Ramos (cell line): ENCODE data around the gene FTHL17.

ENCODE experiments used
- in situ Hi-C: fragments of 300-500 bp; cut with MboI; formaldehyde crosslinking; loops from one replicate; pipeline ENCODE4 v1.14.3; 2022; ENCODE audit warnings: low sequenced_read_pairs; ENCODE audit not compliant: unreplicated experiment

The FTHL17 gene

DNA sequence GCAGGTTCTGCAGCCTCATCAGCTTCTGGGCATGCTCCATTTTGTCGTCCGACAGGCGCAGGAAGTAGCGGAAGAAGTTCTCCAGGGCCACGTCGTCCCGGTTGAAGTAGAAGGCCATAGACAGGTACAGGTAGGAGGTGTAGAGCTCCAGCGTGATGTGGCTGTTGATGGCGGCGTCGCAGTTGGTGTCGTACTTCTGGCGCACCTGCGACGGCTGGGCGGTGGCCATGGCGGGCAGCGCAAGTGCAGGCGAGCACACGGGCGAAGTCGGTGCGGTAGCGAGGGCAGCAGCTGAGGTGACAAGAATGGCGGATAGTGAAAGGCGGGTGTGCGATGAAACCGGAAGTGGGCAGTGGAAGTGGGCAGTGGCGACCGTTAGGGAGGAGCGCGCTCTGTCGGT lies at the start of gene FTHL17:
FTHL17 (minus strand) TSS at position 317 of the 400 bp plus-strand sequence; CDS start at position 229, 88 bp downstream.
- in situ Hi-C loops = no loop called here

DNA sequence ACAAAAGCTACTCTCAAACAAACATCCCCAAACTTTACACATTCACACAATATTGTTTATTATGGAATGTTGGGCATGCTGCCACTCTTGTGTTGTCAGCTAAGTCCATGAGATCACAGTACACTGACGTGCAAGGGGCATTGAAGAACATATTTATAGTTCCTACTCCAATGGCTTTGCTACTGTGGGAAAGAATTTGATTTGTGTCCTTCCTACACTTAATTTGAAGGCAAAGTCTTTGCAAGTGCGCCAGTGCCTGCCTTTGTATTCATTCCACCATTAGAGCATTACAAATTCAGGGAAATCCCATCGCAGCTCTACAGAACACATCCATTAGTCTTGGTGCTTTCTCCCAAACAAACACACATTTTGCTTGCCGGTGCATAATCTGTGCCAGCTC lies 45.4 kb upstream of the FTHL17 start:
- in situ Hi-C loops = no loop called here

DNA sequence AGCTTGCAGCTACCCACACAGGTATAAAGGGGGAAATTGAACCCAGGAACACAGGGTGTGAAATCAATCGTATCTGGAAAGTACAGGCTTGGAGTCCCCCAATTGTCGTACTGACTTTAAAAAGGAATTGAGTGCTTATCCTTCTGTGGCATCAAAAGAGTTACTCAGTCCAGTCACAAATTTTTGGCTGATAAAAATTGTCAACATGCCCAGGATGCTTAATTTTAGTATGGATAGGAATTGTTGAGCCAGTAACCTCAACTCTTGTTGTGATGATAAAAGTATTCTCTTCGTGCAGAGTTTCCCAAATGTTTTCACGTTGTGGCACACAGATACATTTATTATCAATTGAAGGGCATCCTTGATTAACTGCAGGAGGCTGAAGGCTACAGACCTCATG lies 43.6 kb upstream of the FTHL17 start:
- in situ Hi-C loops = no loop called here

DNA sequence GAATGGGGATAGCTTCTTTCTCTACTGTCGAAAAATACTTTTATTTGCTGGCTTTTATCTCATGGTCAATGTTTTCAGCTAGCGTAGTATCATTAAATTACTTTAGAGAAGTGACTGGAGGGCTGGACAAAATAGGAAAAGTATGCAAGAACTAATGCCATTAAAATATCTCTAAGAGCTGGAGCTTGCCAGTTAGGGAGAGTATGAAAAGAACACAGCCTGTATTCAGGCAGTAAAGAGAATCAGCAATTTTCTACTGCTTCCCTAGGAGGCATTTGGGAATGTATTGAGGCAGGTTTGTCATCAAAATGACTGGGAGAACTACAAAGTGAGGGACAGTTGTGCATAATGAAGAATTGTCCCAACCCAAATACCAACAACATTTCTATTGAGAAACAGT lies 43.0 kb upstream of the FTHL17 start:
- in situ Hi-C loops = no loop called here

DNA sequence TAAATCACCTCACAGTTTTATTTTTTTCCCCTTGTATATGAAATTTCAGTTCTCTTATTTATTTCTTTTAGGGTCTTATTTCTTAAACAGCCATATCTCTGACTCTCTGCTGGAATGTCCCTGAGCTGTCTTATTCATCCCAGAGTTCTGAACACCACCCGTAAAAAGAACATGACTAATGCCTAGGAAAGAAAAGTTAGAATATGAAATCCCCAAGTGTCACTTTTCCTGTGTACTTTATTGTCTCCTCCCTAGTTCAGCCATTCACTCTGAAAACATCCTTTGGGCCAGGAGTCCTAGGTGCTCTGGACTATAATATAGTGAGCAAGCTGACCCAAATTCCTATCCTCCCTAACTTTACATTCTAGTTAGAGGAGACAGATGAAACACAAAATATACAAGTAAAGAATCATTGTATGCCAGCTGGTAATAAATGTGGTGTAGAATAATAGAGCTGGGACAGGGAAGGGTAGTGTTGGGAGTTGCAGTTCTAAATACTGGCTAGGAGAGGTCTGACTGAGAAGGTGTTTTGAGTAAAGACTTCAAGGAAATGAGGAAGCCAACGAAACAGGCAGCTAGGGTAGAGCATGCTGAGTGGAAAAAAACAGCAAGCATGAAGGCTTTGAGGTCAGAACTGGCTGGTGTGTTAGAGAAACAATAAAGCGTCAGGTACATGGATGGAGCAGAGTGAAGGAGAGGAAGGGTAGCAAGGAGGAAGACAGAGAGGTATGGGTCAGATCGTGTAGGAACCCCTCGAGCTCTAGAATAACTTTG lies 40.6 kb upstream of the FTHL17 start:
- in situ Hi-C loops = no loop called here

DNA sequence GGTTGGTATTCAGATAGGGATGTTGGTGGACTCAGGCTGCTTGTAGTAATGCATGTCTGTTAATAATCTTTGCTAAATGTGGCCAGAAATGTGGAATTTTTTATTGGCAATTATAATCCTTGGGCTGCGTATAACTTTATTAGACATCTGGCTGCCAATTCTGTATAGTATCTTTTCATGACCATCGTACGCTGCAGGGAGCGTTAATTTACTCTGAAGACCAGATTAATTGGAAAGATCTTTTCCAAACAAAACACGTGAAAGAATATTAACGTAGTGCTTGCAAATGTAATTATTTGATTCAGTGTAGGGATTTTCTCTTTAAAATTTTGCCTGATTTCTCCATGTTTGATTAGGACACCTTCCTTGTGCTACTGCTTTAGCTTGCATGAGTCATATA lies 38.8 kb upstream of the FTHL17 start:
- in situ Hi-C loops = no loop called here

DNA sequence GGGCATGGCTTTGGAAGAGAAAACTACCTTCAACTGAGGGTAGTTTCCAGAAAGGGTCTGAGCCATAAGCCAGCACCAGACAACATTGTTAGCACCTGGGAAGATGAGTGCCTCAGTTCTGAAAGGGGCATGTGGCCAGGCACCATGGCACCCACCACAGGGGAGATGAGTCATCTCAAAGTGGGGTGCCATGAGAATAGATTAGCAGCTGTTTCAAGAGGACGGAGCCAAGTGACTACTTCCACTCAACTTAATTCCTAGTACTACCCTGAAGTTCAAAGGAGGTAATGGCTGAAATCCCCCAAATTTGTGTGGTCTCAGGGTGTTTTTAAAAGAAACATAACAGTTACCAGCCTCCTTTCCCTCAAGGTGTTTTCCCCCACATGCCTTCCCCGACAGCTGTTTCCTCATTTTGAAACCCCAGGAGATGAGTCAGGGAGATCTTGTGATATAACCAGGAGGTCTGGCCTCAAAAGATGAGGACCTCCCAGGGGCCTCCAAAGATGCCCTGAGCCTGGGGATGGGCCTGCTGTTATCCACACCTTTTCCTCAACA lies 27.8 kb upstream of the FTHL17 start:
- in situ Hi-C loops = no loop called here

DNA sequence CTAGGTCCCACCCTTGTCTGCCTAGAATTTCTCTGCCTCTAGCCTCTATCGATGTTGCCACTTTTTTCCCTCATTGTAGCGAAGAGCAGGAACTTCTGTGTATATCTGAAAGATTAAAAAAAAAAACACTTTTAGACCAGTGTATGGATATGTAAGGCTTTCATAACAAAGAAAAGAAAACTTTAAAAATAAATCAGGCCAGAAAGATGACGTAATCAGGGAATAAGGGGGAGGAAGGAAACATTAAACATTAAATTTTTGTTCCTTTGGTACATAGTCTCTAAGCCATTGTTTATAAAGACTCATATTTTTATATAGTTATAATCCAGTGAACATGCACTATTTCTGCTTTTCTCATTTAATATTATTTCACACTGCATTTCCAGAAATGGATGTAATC lies 26.2 kb upstream of the FTHL17 start:
- in situ Hi-C loops = no loop called here

DNA sequence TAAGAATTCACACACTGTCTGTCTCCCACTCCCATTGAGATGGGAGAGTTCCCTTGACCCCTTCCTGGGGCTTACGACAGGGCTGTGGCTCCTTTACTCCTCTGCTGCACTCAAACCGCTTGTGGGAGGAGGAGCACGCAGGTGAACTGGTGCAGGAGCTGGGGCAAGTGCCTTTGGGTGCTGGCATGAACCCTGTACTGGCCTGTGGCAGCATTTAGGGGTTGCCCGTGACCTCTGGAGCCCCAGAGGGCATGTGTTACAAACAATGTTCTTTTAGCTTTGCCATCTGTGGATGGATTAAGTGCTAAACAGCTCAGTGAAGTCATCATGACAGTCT lies 21.8 kb upstream of the FTHL17 start:
- in situ Hi-C loops = no loop called here

DNA sequence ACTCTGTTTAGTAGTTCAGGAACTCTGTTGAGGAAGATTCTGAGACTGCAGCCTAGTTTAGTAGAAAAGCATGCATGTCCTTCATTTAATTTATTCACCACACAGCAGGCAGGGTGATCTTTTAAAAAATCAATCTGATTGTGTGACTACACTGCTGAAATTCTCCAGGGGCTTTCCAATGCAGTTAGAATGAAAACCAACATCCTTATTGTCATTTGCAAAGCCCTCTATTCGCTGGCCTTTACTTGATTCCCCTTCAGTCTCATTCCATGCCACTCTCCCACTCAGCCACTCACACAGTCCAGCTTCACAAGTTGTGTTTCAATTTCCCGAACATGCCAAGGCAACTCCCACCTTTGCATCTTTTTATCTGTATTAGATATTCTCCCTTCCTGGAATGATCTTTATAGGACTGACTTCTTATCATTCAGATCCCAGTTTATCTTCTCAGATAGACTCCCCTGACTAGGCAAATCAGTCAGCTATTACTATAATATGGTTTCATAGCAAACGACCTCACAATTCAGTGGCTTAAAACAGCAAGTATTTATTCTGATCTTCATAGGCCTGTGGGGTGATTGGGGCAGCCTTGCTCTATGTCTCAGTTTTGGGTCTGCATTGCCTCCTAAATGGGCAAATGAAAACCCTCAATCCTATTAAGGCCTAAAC lies 21.3 kb upstream of the FTHL17 start:
- in situ Hi-C loops = no loop called here

DNA sequence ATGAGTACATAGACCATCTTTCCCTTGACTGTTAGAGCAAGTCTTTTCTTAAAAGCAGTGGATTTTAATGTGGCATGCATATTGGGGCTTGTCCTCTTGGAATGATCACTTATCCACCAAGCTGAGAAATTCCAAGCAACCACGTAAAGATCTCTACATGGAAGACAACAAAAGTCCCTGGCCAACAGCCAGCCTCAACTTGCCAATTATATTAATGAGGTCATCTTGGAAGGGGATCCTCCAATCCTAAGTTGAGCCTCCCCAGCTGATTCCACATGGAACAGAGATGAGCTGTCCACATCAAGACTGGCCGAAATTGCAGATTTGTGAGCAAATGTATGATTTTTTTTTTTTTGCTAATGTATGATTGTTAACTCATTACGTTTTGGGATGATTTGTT lies 20.6 kb upstream of the FTHL17 start:
- in situ Hi-C loops = no loop called here

DNA sequence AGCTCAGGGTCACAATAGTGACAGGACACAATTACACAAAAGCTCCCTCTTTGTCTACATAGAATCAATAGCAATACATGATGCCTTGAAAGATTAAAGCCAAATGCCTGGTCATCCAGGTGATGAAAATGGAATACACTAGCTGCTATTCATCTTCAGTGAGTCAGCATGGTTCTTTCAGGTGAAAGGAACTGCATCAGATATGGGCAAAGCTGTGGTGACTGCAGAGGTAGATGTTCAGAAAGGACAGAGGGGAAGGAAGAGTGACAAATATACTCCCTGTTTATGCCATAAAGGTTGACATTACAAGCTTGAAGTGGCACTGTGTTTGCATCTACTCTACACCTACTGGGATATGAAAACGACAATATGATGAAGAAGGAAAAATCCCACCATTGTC lies 20.0 kb upstream of the FTHL17 start:
- in situ Hi-C loops = no loop called here

DNA sequence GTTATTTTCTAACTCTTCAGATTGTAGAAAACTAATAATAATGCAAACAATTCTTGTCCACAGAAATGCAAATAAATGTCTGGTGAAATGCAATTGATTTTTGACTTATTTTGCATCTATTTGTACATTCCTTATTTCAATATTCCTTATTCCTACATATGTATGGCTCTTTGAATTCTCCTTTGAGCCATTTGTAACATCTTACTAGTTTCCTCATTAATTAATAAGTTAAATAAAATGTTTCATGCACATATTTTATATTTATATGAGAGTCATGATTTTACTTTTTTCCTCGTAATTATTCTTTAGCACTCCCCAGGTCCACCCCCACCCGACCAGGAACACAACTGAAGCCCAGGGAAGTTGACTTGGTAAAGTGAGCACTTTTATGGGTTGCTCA lies 2.7 kb upstream of the FTHL17 start:
- in situ Hi-C loops = no loop called here

DNA sequence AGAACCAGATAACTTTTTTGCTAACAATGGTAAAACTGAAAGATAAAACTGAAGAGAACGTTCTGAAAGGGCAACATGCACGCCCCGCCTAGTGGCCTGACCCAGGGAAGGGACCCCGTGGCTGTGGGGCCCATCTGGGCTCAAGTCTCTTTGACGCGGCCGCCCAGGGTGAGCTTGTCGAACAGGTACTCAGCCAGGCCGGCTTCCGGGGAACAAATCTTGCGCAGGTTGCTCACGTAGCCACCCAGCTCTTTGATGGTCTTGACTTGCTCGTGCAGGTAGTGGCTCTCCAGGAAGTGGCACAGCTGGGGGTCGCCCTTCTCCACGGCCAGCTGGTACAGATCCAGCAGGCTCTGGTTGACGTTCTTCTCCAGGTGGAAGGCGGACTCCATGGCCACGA lies 579 bp downstream of the FTHL17 start:
- in situ Hi-C loops = no loop called here

DNA sequence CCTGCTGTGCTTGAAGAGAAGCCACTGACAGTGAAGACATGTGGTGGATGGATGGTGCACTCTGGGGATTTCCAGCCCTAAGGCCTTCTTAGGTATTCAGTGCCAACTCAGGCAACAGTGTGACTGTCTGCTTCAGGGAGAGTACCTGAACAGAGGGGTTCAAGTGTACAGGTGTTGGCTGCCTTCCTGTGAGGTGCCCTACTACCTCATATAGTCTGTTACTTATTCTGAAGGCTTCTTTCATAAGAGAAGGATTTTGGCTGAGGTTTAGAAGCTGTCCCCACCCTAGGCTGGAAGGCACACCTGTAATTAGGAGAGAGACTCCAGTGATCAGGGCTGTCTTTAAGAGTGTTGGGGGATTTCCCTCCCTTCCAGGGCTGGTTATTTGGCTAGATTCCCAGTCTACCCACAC lies 1.8 kb downstream of the FTHL17 start:
- in situ Hi-C loops = no loop called here

DNA sequence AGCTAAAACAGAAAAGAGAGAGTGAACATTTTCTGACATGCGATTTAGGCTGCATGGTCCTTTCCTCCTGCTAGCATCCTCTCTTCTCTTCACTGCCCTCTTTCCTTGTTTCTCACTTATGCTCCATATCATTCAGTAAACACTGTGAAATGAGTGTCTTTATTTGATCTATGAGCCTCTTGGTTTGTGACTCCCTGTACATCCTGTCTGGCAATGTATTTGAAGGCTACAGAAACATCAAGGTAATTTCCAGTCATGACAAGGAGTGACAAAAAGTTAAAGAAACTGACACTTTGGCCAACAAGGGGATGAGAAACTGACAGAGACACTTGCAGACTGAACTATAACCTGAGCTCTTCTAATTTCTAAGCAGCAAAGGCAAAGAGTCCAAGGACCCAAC lies 8.7 kb downstream of the FTHL17 start:
- in situ Hi-C loops = no loop called here

DNA sequence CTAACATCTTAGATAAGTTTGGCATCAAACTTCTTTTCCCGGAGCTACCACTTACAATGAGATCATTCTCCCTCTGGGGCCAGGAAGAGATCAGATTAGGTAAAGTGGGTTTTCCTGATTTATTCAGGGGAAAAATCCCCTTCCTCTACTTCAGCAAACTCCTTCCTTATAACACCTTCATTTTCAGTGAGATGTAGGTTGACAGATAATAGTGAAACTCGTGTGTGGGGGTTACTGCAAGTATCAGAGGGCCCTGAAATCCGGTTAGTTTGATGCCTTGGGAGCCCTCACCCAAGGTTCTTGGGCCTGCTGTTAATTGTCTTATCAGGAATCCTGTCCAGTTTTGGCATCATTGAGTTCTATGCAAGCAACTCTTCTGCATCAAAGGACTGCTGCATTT lies 10.8 kb downstream of the FTHL17 start:
- in situ Hi-C loops = no loop called here

DNA sequence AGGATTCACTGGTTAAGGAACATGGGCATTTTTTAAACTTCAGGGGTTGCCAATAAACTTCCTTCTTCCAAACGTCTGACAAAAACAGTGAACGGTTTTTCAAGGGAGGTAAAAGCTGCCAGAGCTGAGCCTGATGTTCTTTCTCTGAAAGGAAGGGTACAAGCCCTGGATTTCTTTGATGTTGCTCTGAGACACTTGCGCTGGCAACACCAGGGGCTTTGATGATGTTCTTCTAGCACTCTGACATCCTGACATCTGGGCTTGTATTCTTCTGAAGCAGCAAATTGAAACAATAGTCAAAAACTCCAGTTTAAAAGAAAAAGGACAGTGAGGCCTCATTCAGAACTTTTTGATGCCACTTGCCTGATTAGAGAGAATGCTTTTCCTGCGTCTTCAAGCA lies 11.8 kb downstream of the FTHL17 start:
- in situ Hi-C loops = no loop called here

DNA sequence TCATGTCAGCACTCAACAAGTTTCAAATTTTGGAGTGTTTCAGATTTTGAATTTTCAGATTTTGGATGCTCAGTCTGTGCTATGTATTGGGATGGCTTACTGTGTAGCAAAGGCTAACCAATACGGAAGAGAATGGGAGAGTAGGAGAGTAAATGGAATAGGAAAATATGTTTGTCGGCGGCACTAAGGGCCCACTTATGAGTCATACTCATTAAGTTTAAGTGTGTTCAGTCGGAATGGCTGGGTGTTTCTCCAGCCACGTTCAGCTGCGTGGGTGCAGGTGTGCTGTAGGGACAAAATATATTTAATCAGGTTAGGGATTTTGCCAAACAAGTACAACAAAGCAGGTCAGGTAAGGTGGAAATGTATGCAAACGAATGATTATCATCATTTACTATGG lies 13.6 kb downstream of the FTHL17 start:
- in situ Hi-C loops = no loop called here

DNA sequence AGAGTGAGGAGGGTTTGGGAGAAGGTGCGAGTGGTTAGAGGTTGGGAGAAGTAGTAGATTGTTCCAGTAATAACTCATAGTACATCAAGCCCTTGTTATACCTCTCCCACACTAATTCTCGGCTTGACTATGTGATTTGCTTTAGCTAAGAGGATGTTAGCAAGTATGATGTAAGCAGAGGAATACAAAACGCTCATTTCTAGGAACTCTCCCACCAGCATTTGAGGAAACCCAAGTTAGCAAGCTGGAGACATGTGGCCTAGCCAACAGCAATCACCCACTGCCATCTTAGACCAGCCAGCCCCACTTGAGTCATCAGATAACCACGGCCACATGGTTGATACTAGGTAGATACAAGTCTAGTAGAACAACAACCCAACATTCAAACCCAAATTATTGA lies 14.2 kb downstream of the FTHL17 start:
- in situ Hi-C loops = no loop called here

DNA sequence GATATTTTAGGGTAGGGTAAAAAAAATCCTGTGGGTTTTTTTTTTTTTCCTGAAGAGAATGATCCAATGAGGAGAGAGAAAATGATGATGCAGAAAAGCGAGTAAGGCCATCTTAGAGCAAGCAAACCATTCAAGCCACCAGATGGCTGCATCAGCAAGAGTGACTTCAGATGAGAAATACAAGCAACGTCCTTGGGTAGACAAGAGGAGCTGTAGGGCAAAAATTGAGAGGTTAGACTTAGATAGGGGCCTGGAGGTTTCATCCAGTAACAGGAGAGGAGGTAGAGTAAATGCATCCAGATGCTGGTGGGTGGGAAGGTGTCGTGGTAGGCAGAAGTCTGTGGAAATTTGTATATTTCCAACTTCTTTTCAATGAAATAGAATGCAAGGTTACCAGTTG lies 14.6 kb downstream of the FTHL17 start:
- in situ Hi-C loops = no loop called here

DNA sequence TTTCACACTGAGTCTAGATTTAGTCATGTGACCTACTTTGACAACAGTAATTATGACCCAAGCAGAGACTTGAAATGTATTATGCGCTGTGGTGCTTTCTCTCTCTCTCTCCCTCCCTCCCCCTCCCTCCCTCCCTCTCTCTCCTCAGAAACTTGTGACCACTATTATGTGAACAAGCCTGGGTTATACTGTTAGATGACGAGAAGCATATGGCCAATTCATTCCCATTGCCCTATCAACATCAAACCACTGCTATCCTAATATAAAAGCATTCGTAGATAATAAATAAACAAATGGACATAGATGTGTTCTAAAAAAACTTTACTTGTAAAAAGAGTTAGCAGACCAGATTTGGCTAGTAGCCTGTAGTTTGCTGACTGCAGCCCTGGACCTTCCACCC lies 18.2 kb downstream of the FTHL17 start:
- in situ Hi-C loops = no loop called here
